Smooth muscle cell (in vitro differentiated cells): ENCODE results near the gene TTLL5. TPM values are rescaled to one million over a fixed set of nuclear protein-coding genes. Genes with fewer than 3 reads are reported as not detected.

Experiments used
- DNase-seq: peaks from one replicate; lab custom pipeline; 2025; ENCODE audit not compliant: unreplicated experiment; lab: John Stamatoyannopoulos, UW
- H2AFZ ChIP-seq: fragments of 200-600 bp; sonication (generic); 2 replicates; pipeline ENCODE4 v1.6.0; 2016; ENCODE audit warnings: antibody characterized with exemption, low read depth, mild to moderate bottlenecking
- H3F3A ChIP-seq: fragments of 200-600 bp; sonication (generic); 2 replicates; pipeline ENCODE4 v1.6.0; 2017; ENCODE audit warnings: antibody characterized with exemption, low read depth
- H3K27ac ChIP-seq: fragments of 200-600 bp; sonication (generic); 2 replicates; pipeline ENCODE4 v1.5.1; 2016; ENCODE audit warnings: low read depth, mild to moderate bottlenecking
- H3K27me3 ChIP-seq: fragments of 200-600 bp; sonication (generic); 2 replicates; pipeline ENCODE4 v1.6.1; 2016; ENCODE audit warnings: low read depth, mild to moderate bottlenecking
- H3K36me3 ChIP-seq: fragments of 200-600 bp; sonication (generic); 2 replicates; pipeline ENCODE4 v1.5.1; 2016; ENCODE audit warnings: low read depth
- H3K4me1 ChIP-seq: fragments of 200-600 bp; sonication (generic); 2 replicates; pipeline ENCODE4 v1.5.1; 2016; ENCODE audit warnings: low read depth
- H3K4me2 ChIP-seq: fragments of 200-600 bp; sonication (generic); 2 replicates; pipeline ENCODE4 v1.6.0; 2016; ENCODE audit warnings: mild to moderate bottlenecking
- H3K4me3 ChIP-seq: fragments of 200-600 bp; sonication (generic); 2 replicates; pipeline ENCODE4 v1.5.1; 2016; ENCODE audit warnings: mild to moderate bottlenecking
- H3K79me2 ChIP-seq: fragments of 200-600 bp; sonication (generic); 2 replicates; pipeline ENCODE4 v1.6.0; 2016; ENCODE audit warnings: low read depth, mild to moderate bottlenecking
- H3K9ac ChIP-seq: fragments of 200-600 bp; sonication (generic); 2 replicates; pipeline ENCODE4 v1.6.0; 2016; ENCODE audit warnings: low read depth
- H3K9me3 ChIP-seq: fragments of 200-600 bp; sonication (generic); replicated peaks from 2 replicates; pipeline ENCODE4 v1.5.1; 2016; ENCODE audit warnings: low read depth
- H4K20me1 ChIP-seq: fragments of 200-600 bp; sonication (generic); 2 replicates; pipeline ENCODE4 v1.6.0; 2016; ENCODE audit warnings: low read depth
- CTCF ChIP-seq: fragments of 200-600 bp; sonication (generic); IDR thresholded peaks from 2 replicates; pipeline ENCODE4 v1.5.1; 2017; ENCODE audit warnings: borderline replicate concordance, mild to moderate bottlenecking, antibody characterized with exemption; ENCODE audit not compliant: insufficient read depth, poor library complexity, severe bottlenecking
- whole genome bisulfite sequencing: methylation state at CpG from one replicate; pipeline ENCODE4 v1.1.7; 2016; ENCODE audit warnings: low lambda C conversion rate; 5-methylcytosine and 5-hydroxymethylcytosine counted together
- polyA plus RNA-seq: library from polyadenylated mRNA; unstranded; fragments of >200 nt; fragmentation: Nextera tagmentation; extraction: Ambion mirVana; gene quantifications from 2 replicates; pipeline ENCODE4 v1.2.1, GENCODE V29; 2016
- total RNA-seq: library from RNA; depleted of rRNA; stranded (reverse); fragments of >200 nt; gene quantifications from 2 replicates; pipeline ENCODE4 v1.2.3, GENCODE V29; 2014

TTLL5 gene
- total and polyA plus RNA-seq, 2 experiments from 2014 or later: 12.6 to 38.0 TPM

GRCh38 chr14:75847584-75847983, 186.5 kb downstream of the TTLL5 start:
- no peaks in the 10 kb centered on the region for H4K20me1 ChIP-seq
- WGBS: 86% methylated on average over 2 of the region's 2 CpGs
- no peaks in the 10 kb centered on the region for H3F3A ChIP-seq
- no peaks in the 10 kb centered on the region for H3K36me3 ChIP-seq
- H3K27ac ChIP-seq: no peak overlapping the region
- H3K27me3 ChIP-seq: no peaks in the 10 kb centered on the region
- H3K4me1 ChIP-seq: peaks cover 9% of the 10 kb centered on the region
- no peak overlapping the region for H2AFZ ChIP-seq
- DNase-seq: no peak
- H3K4me3 ChIP-seq: no peak overlapping the region
- no peaks in the 10 kb centered on the region for H3K79me2 ChIP-seq
- no peak overlapping the region for H3K9ac ChIP-seq
- no peaks in the 10 kb centered on the region for H3K9me3 ChIP-seq
- no peak for TF ChIP-seq CTCF
- no peak overlapping the region for H3K4me2 ChIP-seq

- 88% methylated on average over 2 of the region's 2 CpGs for WGBS
- Histone ChIP-seq H3K4me3 (no peak overlapping the region), H2AFZ (no peak overlapping the region), H3K36me3 (no peaks in the 10 kb centered on the region), H3K27ac (no peak overlapping the region), H3K4me2 (no peak overlapping the region), H4K20me1 (no peaks in the 10 kb centered on the region), H3K79me2 (no peaks in the 10 kb centered on the region), H3F3A (no peaks in the 10 kb centered on the region), H3K9me3 (no peaks in the 10 kb centered on the region), H3K27me3 (no peaks in the 10 kb centered on the region), H3K4me1 (peaks cover 9% of the 10 kb centered on the region), H3K9ac (no peak overlapping the region)
- no peak for TF ChIP-seq CTCF
- DNase-seq: no peak
Observed at GRCh38 chr14:75848167-75848913, 187.3 kb downstream of the TTLL5 start.

GRCh38 chr14:75849300-75849895, 188.4 kb downstream of the TTLL5 start:
- WGBS: 88% methylated on average over 3 of the region's 3 CpGs
- Histone ChIP-seq H3K4me2 (no peak overlapping the region), H4K20me1 (no peaks in the 10 kb centered on the region), H3K9ac (no peak overlapping the region), H2AFZ (no peak overlapping the region), H3K36me3 (no peaks in the 10 kb centered on the region), H3K79me2 (no peaks in the 10 kb centered on the region), H3K27ac (no peak overlapping the region), H3K27me3 (no peaks in the 10 kb centered on the region), H3F3A (no peaks in the 10 kb centered on the region), H3K4me1 (peaks cover 9% of the 10 kb centered on the region), H3K9me3 (no peaks in the 10 kb centered on the region), H3K4me3 (no peak overlapping the region)
- TF ChIP-seq CTCF: no peak
- DNase-seq: no peak

- H3K9me3 ChIP-seq: no peaks in the 10 kb centered on the region
- no peak overlapping the region for H3K4me3 ChIP-seq
- no peaks in the 10 kb centered on the region for H3F3A ChIP-seq
- TF ChIP-seq CTCF: no peak
- no peaks in the 10 kb centered on the region for H4K20me1 ChIP-seq
- no peak overlapping the region for H3K27ac ChIP-seq
- H3K79me2 ChIP-seq: no peaks in the 10 kb centered on the region
- WGBS: 89% methylated on average over 6 of the region's 6 CpGs
- no peaks in the 10 kb centered on the region for H3K27me3 ChIP-seq
- no peak overlapping the region for H3K4me2 ChIP-seq
- H3K4me1 ChIP-seq: no peaks in the 10 kb centered on the region
- H3K36me3 ChIP-seq: no peaks in the 10 kb centered on the region
- H2AFZ ChIP-seq: no peak overlapping the region
- no peak overlapping the region for H3K9ac ChIP-seq
- no peak for DNase-seq
Observed at GRCh38 chr14:75851574-75851866, 190.5 kb downstream of the TTLL5 start.
